ENCODE results near the gene DLEC1.
"Not testable (repeated sequence)": the region's sequence is repeated elsewhere in the genome, so short reads cannot be mapped to it uniquely, and the experiment has no call there.

Gene DLEC1

GRCh38 chr3:38062809-38063208, 23.8 kb downstream of the DLEC1 start:
- H3K4me3 ChIP-seq (ENCODE audit: low read depth, low read length), result no peak overlapping the region
- H3K27ac ChIP-seq, result no peak overlapping the region
- H3K79me2 ChIP-seq, result no peaks in the 10 kb centered on the region
- H3K4me1 ChIP-seq, result no peaks in the 10 kb centered on the region
- no peaks in the 10 kb centered on the region for H3K27me3 ChIP-seq (ENCODE audit: control insufficient read depth, insufficient read depth, low read length)
- no peak overlapping the region for H3K4me2 ChIP-seq (ENCODE audit: low read length)
- no peaks in the 10 kb centered on the region for H3K9me3 ChIP-seq (ENCODE audit: control insufficient read depth, low read length)
- H3K36me3 ChIP-seq (ENCODE audit: control insufficient read depth, insufficient read depth, low read length), result no peaks in the 10 kb centered on the region
- no peak for TF ChIP-seq CTCF (IDR thresholded peaks at IDR 0.05)
- H3K9ac ChIP-seq, result no peak overlapping the region
- H2AFZ ChIP-seq, result no peak overlapping the region

- not testable (repeated sequence) for H3K4me1 ChIP-seq; H3K4me3 ChIP-seq (ENCODE audit: low read depth, low read length); H3K27me3 ChIP-seq (ENCODE audit: control insufficient read depth, insufficient read depth, low read length); H3K27ac ChIP-seq; H3K79me2 ChIP-seq; H2AFZ ChIP-seq; H3K9ac ChIP-seq; H3K9me3 ChIP-seq (ENCODE audit: control insufficient read depth, low read length); H3K4me2 ChIP-seq (ENCODE audit: low read length); H3K36me3 ChIP-seq (ENCODE audit: control insufficient read depth, insufficient read depth, low read length)
These were observed 25.4 kb downstream of the DLEC1 start for GRCh38 chr3:38064453-38064852.

- Histone ChIP-seq H2AFZ (no peak overlapping the region), H3K79me2 (no peaks in the 10 kb centered on the region), H3K9me3 (ENCODE audit: control insufficient read depth, low read length) (no peaks in the 10 kb centered on the region), H3K27me3 (ENCODE audit: control insufficient read depth, insufficient read depth, low read length) (no peaks in the 10 kb centered on the region), H3K4me3 (ENCODE audit: low read depth, low read length) (no peak overlapping the region), H3K4me1 (no peaks in the 10 kb centered on the region), H3K9ac (no peak overlapping the region), H3K27ac (no peak overlapping the region), H3K4me2 (ENCODE audit: low read length) (no peak overlapping the region), H3K36me3 (ENCODE audit: control insufficient read depth, insufficient read depth, low read length) (no peaks in the 10 kb centered on the region)
- TF ChIP-seq CTCF (IDR thresholded peaks at IDR 0.05), result no peak
These were observed 28.7 kb downstream of the DLEC1 start for GRCh38 chr3:38067508-38068233.

- no peak overlapping the region for H2AFZ ChIP-seq
- no peak overlapping the region for H3K4me2 ChIP-seq (ENCODE audit: low read length)
- H3K9ac ChIP-seq, result no peak overlapping the region
- H3K79me2 ChIP-seq, result no peaks in the 10 kb centered on the region
- no peak overlapping the region for H3K27ac ChIP-seq
- no peak overlapping the region for H3K4me3 ChIP-seq (ENCODE audit: low read depth, low read length)
- H3K9me3 ChIP-seq (ENCODE audit: control insufficient read depth, low read length), result no peaks in the 10 kb centered on the region
- no peaks in the 10 kb centered on the region for H3K27me3 ChIP-seq (ENCODE audit: control insufficient read depth, insufficient read depth, low read length)
- H3K36me3 ChIP-seq (ENCODE audit: control insufficient read depth, insufficient read depth, low read length), result no peaks in the 10 kb centered on the region
- no peak for TF ChIP-seq CTCF (IDR thresholded peaks at IDR 0.05)
- H3K4me1 ChIP-seq, result no peaks in the 10 kb centered on the region
These were observed 31.0 kb downstream of the DLEC1 start for GRCh38 chr3:38070013-38070412.

GRCh38 chr3:38077073-38077472, 38.1 kb downstream of the DLEC1 start:
- not testable (repeated sequence) for H3K27me3 ChIP-seq (ENCODE audit: control insufficient read depth, insufficient read depth, low read length); H3K27ac ChIP-seq; H2AFZ ChIP-seq; H3K79me2 ChIP-seq; H3K36me3 ChIP-seq (ENCODE audit: control insufficient read depth, insufficient read depth, low read length); H3K4me2 ChIP-seq (ENCODE audit: low read length); H3K4me1 ChIP-seq; H3K9ac ChIP-seq; H3K4me3 ChIP-seq (ENCODE audit: low read depth, low read length); H3K9me3 ChIP-seq (ENCODE audit: control insufficient read depth, low read length)

- not testable (repeated sequence) for H2AFZ ChIP-seq; H3K27ac ChIP-seq; H3K9ac ChIP-seq; H3K4me2 ChIP-seq (ENCODE audit: low read length); H3K27me3 ChIP-seq (ENCODE audit: control insufficient read depth, insufficient read depth, low read length); H3K36me3 ChIP-seq (ENCODE audit: control insufficient read depth, insufficient read depth, low read length); H3K4me1 ChIP-seq; H3K79me2 ChIP-seq; H3K4me3 ChIP-seq (ENCODE audit: low read depth, low read length); H3K9me3 ChIP-seq (ENCODE audit: control insufficient read depth, low read length)
These were observed 43.3 kb downstream of the DLEC1 start for GRCh38 chr3:38082296-38082695.

GRCh38 chr3:38083254-38083653, 44.2 kb downstream of the DLEC1 start:
- H3K4me1 ChIP-seq; H3K9me3 ChIP-seq (ENCODE audit: control insufficient read depth, low read length); H3K4me2 ChIP-seq (ENCODE audit: low read length); H3K4me3 ChIP-seq (ENCODE audit: low read depth, low read length); H3K27me3 ChIP-seq (ENCODE audit: control insufficient read depth, insufficient read depth, low read length); H3K79me2 ChIP-seq; H3K36me3 ChIP-seq (ENCODE audit: control insufficient read depth, insufficient read depth, low read length); H3K9ac ChIP-seq; H3K27ac ChIP-seq; H2AFZ ChIP-seq: not testable (repeated sequence)
